HG03575 (cell line): ENCODE measurements around the gene ZEB2.
"Not testable (repeated sequence)": the region's sequence is repeated elsewhere in the genome, so short reads cannot be mapped to it uniquely, and the experiment has no call there.

ENCODE experiments used
- ATAC-seq: cut with Tn5 transposase; IDR thresholded peaks from one replicate; pipeline ENCODE4 v1.9.1; 2021; ENCODE audit not compliant: unreplicated experiment, insufficient number of reproducible peaks, low FRiP score; ENCODE audit errors: extremely low read depth

ZEB2 gene

DNA sequence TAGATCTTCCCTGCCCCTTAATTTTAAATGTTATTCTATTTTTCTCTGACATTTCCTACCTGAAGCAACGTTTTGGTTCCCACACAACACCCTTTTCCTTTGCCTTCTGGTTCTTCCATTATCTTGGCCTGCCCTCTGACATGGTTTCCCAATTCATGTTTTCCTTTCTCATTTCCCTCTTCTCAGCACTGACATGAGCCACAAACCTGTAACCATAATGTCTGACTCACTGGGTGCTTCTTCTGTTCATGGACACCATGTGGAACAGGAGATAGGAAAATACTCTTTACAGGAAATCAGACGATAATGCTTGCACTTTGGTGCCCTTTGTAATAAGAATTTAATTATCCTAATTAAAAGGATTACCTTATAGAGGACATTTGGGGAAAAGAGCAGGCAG, 142.0 kb downstream of the ZEB2 start:
- ATAC-seq, result no peak

- no peak for ATAC-seq
Measured at GRCh38 chr2:144376926-144377325, 143.0 kb downstream of the ZEB2 start.

- ATAC-seq, result no peak
Measured at GRCh38 chr2:144376460-144376859, 143.5 kb downstream of the ZEB2 start.

- ATAC-seq, result peak; percentile 34
Measured at GRCh38 chr2:144374163-144374661, 145.7 kb downstream of the ZEB2 start.

GRCh38 chr2:144372410-144373080, 147.4 kb downstream of the ZEB2 start:
- no peak for ATAC-seq

DNA sequence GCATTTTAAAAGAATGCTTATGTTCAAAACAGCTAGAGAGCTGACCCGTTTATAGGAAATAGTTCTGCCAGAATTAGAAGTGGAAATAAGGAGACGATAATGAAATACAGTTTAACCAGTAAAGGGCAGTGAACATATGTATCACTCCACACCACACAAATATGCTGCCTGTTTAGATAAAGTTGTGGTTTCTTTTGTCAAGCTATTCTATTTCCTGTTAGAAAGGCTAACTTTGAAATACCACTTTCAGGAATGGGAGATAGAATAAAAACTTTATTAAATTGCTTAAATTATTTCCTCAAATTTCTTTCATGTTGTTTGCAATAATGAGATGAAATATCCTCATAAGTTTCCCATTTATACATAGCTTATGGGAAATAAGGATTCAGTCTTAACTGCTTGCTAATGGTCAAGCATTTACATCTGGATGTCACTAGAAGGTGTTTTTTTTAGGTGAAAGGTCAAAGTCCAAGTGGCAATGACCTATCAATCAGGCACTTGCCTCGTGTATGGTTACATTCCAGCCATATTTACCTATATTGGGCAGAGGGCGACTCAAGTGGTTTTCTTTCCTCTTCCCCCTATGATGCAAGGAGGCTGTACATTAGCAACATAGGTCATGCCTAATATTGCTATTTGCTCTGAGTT, 148.9 kb downstream of the ZEB2 start:
- no peak for ATAC-seq

DNA sequence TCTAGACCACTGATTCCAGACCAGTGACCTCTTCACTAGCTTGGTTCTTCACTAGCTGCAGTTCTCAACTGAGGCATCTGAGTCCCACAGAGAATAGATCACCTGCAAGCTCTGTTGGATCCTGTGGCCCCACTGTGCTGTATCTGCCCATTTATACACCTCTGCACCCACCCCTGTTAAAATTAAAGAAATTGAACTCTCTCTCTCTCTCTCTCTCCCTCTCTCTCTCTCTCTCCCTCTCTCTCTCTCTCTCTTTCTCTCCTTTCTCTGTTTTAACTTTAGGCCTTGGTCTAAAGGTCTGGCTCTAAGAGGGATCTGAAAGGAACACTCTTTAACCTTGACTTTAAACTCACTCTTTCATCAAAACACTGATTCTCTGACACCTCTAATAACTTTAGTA, 150.5 kb downstream of the ZEB2 start:
- ATAC-seq, result no peak

DNA sequence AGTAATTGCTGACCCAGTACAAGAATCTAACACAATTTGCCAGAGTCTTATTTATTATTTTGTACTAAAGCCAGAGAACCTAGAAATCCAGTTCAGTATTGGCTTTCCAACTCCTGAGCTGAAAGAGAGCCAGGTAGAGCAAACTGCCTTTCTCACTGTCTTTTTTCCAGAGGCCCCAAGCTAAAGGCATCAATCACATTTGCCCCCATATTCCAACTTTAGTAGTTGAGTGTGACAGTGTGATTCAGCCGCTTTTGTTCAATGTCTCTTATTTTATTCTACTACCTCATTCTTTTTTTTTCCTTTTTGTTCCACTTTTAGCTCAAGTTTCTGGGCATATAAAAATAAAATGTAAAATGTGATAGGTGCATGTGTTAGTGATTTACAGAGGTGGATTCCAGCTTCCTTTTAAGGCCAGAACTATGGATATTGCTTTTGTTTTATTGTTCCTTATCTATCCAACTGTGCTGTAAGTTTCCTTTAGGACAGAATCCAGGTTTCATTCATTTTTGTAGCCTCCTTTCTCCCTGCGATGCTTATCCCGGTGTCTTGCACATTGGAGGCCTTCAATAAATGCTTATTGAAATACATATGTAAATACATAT, 153.0 kb downstream of the ZEB2 start:
- ATAC-seq, result no peak

DNA sequence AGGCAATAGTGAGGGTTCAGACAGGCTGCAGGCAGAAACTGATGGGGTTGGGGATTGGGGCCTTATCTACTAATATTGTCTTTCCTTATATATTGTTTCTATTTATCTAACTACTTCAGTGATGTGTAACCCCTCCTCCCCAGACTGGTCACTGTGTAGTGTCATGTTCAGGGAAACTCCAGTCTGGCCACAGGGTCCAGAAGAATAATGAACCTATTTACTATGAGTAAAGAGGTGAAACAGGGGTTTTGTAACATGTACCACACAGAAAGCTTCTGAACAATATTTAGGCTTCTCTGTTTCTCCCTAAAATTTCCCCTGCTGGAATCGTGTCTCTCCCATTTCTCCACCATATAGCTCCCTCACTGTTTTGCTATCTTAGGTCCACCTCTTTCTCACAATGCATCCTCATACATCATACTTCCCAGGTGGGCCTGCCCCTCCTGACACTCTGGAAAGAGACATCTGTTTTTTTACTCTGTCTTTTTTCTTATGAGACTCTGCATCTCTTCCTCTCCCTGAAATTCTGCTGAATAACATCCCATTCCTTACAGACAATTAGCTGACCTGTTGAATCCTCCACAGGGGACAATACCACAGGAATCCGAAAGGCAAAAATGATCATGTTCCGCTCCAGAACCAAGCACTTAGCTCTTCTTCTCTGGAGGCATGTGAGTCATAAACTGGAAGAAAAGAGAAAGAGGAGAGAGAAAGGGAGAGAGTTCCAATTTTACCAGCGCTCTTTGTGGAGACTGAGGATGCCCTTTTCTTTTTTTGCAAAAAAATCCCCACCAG, 154.8 kb downstream of the ZEB2 start:
- peak; percentile 71 for ATAC-seq

GRCh38 chr2:144364247-144364646, 155.7 kb downstream of the ZEB2 start:
- not testable (repeated sequence) for ATAC-seq

- no peak for ATAC-seq
Measured at GRCh38 chr2:144362401-144362800, 157.5 kb downstream of the ZEB2 start.

DNA sequence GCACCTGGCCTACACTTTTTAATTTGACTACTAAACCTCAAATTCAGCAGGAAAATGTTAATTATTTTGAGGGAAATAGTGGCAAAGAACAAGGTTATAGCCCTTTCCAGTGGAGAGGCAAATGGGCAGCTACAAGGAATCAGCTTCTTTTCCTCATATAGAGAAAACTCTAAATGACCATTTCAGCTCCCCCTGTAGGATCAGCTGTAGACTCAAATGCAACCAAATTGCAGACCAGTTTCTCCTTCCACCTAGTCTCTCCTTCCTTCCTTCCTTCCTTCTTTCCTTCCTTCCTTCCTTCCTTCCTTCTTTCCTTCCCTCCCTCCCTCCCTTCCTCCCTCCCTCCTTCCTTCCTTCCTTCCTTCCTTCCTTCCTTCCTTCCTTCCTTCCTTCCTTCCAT, 158.2 kb downstream of the ZEB2 start:
- no peak for ATAC-seq

DNA sequence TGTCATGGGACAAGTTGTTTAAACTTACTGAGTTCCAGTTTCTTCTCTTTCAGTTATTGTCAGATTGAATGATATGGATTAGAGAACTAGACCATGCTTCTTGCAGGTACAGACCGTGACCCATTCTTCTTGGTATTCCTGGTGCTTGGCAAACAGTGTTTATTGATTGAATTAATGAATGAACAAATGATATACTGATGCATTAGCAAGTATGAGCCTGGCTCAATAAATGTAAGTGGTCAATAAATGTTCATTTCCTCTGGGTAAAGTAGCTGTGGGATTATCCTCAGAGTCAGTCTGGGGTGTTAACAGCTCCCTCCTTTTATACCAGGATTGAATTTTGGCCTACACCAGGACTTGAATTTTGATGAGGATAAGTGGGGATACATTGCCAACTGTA, 160.2 kb downstream of the ZEB2 start:
- no peak for ATAC-seq

GRCh38 chr2:144358979-144359541, 160.9 kb downstream of the ZEB2 start:
- ATAC-seq, result peak; percentile 42

DNA sequence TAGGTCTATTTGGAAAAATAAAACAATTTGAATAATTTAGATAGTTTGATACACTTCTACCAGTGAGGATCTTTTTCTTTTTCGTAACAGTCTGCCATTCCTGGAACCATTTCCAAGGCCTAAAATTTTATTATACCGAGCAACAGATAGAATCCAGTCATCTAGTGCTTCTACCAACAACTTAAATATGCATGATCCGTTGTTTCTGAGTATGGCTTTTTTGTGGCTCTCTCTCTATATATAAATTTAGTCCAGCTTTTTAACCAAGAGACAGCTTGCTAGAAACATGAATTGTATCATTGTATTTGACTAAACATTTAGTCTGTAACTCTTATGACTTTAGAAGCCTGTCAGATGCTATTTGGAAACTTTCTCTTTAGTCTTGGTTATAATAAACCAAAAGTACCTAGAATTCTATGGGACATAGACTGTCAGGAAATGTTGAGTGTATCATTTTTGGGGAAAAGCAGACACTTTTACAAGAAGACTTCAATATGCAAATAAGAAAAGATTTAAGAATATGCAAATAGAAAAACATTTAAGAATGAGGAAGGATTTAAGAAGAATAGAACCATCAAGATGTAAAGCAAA, 161.4 kb downstream of the ZEB2 start:
- no peak for ATAC-seq

DNA sequence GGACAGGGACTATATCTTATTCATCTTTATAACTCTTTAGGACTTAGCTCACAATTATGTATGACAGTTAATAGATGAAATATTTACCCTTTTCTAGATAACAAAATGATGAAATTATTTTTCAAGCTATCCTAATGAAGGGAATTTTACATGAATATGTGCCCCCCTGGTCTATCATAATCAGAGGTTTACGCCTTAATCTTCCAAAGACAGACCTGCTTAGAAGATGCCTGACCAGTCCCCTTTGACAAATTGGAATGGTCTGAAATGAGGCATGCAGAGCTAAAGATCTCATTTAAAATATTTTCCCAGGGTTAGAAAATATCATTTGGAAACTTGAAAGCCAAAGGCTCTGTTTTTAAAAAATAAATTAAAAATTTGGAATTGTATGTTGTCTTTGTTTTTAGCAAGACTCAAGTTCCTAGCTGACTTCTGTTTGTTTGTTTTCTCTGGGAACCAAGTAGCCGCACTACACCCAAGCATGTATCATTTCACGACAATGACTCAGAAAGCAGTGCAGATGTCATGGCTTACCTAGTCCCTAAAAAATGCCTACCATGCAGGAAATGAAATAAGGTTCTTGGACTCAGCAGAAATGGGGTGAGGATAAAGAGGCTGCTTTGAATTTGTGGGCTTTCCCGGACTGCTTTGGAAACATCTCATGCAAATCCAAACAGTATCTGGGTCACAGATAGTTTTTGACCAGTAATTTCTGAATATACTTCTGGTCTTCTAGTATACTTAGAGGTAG, 162.1 kb downstream of the ZEB2 start:
- ATAC-seq, result peak; percentile 56

DNA sequence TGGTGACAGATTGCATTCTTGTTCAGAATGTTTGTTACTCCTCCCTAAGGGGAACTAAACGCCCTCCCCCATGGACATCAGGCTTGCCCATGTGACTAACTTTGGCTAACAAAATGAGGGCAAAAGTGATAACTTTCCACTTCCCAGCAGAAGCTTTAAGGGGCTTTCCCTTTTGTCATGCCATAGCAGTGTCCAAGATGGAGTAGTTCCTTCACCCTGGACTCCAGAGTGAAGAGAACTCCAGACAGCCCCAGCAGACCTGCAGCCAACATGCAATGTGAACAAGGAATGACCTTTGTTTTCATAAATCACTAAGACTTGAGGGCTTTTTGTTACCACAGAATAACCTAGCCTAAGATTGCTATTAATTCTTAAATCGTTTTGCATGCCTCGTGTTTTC, 163.5 kb downstream of the ZEB2 start:
- ATAC-seq, result no peak

- ATAC-seq, result no peak
Measured at GRCh38 chr2:144354953-144355352, 165.0 kb downstream of the ZEB2 start.
